HG03095 (cell line): ENCODE results near the gene C1QA.
"Not testable (repeated sequence)": the region's sequence is repeated elsewhere in the genome, so short reads cannot be mapped to it uniquely, and the experiment has no call there.

Source experiments
- ATAC-seq: cut with Tn5 transposase; IDR thresholded peaks from one replicate; pipeline ENCODE4 v1.9.1; 2021; ENCODE audit warnings: moderate library complexity; ENCODE audit not compliant: unreplicated experiment

Gene C1QA

GRCh38 chr1:22671999-22672398 is 35.6 kb downstream of the C1QA start:
- no peak for ATAC-seq

- ATAC-seq, result no peak
Observed at GRCh38 chr1:22673486-22674409, 37.3 kb downstream of the C1QA start.

GRCh38 chr1:22674410-22674749 is 38.0 kb downstream of the C1QA start:
- ATAC-seq, result no peak

- not testable (repeated sequence) for ATAC-seq
Observed at GRCh38 chr1:22676151-22676550, 39.7 kb downstream of the C1QA start.

- ATAC-seq, result no peak
Observed at GRCh38 chr1:22676916-22677583, 40.6 kb downstream of the C1QA start.

GRCh38 chr1:22677931-22678896 is 41.8 kb downstream of the C1QA start:
- ATAC-seq, result no peak

GRCh38 chr1:22680726-22681125 is 44.3 kb downstream of the C1QA start:
- ATAC-seq, result no peak

- ATAC-seq, result no peak
Observed at GRCh38 chr1:22681556-22682276, 45.3 kb downstream of the C1QA start.

- no peak for ATAC-seq
Observed at GRCh38 chr1:22683547-22683946, 47.1 kb downstream of the C1QA start.

- no peak for ATAC-seq
Observed at GRCh38 chr1:22685591-22686059, 49.2 kb downstream of the C1QA start.

- no peak for ATAC-seq
Observed at GRCh38 chr1:22687191-22687590, 50.8 kb downstream of the C1QA start.

- ATAC-seq, result no peak
Observed at GRCh38 chr1:22688466-22688865, 52.0 kb downstream of the C1QA start.
